ENCODE measurements around the gene TRMT1.

- TF ChIP-seq POLR2A (IDR thresholded peaks at IDR 0.05; ENCODE audit: low read length) = no peak
- no peak for TF ChIP-seq GATA1 (IDR thresholded peaks at IDR 0.05; ENCODE audit: low read depth, low read length)
These were observed 48.3 kb downstream of the TRMT1 start for GRCh38 chr19:13068085-13068846.

Data from erythroblast (primary cell).